H1 (cell line): ENCODE results near the gene WWC1. TPM values are rescaled to one million over a fixed set of nuclear protein-coding genes. Genes with fewer than 3 reads are reported as not detected.

Experiments used
- CTCF ChIA-PET: fragments of 300-600 bp; sonication (Branson Sonifier 250); formaldehyde crosslinking; loops from one replicate; lab custom pipeline; 2021; ENCODE audit not compliant: partially characterized antibody; lab: Charles Lee
- POLR2A ChIA-PET: fragments of 300-600 bp; sonication (Branson Sonifier 250); formaldehyde crosslinking; loops from one replicate; lab custom pipeline; 2021; ENCODE audit warnings: inconsistent platforms; ENCODE audit not compliant: partially characterized antibody; lab: Charles Lee
- DNase-seq, 2 experiments: peaks; one replicate each; pipeline versions ENCODE4 v3.0.0 to v3.0.0-alpha.2; 2010 to 2022; ENCODE audit warnings: low spot score in 2 of 2, low read depth in 1 of 2, mixed read lengths in 1 of 2
- FAIRE-seq: peaks from 2 replicates; lab custom pipeline; 2011; peaks lifted over from hg19 to GRCh38; lab: Jason Lieb, UNC
- H2AFZ ChIP-seq: 2 replicates; pipeline ENCODE4 v1.8.1; 2012; ENCODE audit warnings: low read length, inconsistent platforms
- H2AK5ac ChIP-seq: 2 replicates; pipeline ENCODE4 v1.6.1; 2013; ENCODE audit warnings: low read depth, low read length
- H2BK120ac ChIP-seq: replicated peaks from 2 replicates; pipeline ENCODE3; 2013; ENCODE audit warnings: low read depth, low read length, inconsistent platforms
- H2BK12ac ChIP-seq: 2 replicates; pipeline ENCODE4 v1.6.1; 2013; ENCODE audit warnings: low read depth, low read length
- H2BK15ac ChIP-seq: 2 replicates; pipeline ENCODE4 v1.6.1; 2013; ENCODE audit warnings: low read length
- H2BK20ac ChIP-seq: 2 replicates; pipeline ENCODE4 v1.6.1; 2013; ENCODE audit warnings: low read length
- H2BK5ac ChIP-seq: 2 replicates; pipeline ENCODE4 v1.6.1; 2013; ENCODE audit warnings: low read depth, low read length
- H3K14ac ChIP-seq: 2 replicates; pipeline ENCODE4 v1.6.1; 2013; ENCODE audit warnings: inconsistent platforms; ENCODE audit not compliant: insufficient read length
- H3K18ac ChIP-seq: 2 replicates; pipeline ENCODE4 v1.6.1; 2013; ENCODE audit warnings: low read length; ENCODE audit errors: extremely low read depth
- H3K23ac ChIP-seq: 2 replicates; pipeline ENCODE4 v1.6.1; 2013; ENCODE audit warnings: inconsistent platforms; ENCODE audit not compliant: insufficient read length
- H3K23me2 ChIP-seq: 2 replicates; pipeline ENCODE4 v1.6.1; 2013; ENCODE audit warnings: low read depth, low read length
- H3K27ac ChIP-seq: 2 replicates; pipeline ENCODE4 v1.6.1; 2011; ENCODE audit warnings: low read depth, low read length, inconsistent platforms
- H3K27me3 ChIP-seq, 4 experiments: replicated peaks in 1 of 4; 1 replicate in 1 of 4; 2 replicates in 3 of 4; pipeline versions ENCODE4 v1.6.1 to v1.8.1; 2011 to 2013; ENCODE audit warnings: low read length in 3 of 4, mild to moderate bottlenecking in 3 of 4, inconsistent platforms in 2 of 4, mixed read lengths in 2 of 4, moderate library complexity in 1 of 4; ENCODE audit not compliant: control insufficient read depth in 3 of 4, insufficient read depth in 3 of 4; ENCODE audit errors: extremely low read depth in 1 of 4
- H3K36me3 ChIP-seq, 4 experiments: 2 replicates each; pipeline versions ENCODE4 v1.6.1 to v1.8.1; 2011 to 2013; ENCODE audit warnings: mild to moderate bottlenecking in 4 of 4, low read length in 3 of 4, moderate library complexity in 2 of 4, control low read depth in 1 of 4, inconsistent platforms in 1 of 4; ENCODE audit not compliant: insufficient read depth in 4 of 4, control insufficient read depth in 2 of 4
- H3K4ac ChIP-seq: replicated peaks from 2 replicates; pipeline ENCODE3; 2013; ENCODE audit warnings: low read length, low read depth, mixed read lengths, inconsistent platforms; ENCODE audit not compliant: insufficient read length
- H3K4me1 ChIP-seq, 4 experiments: replicated peaks in 1 of 4; 1 replicate in 1 of 4; 2 replicates in 3 of 4; pipeline versions ENCODE4 v1.6.1 to v1.8.1; 2011 to 2013; ENCODE audit warnings: low read length in 3 of 4, inconsistent platforms in 2 of 4, mixed read lengths in 1 of 4; ENCODE audit not compliant: insufficient read depth in 4 of 4, control insufficient read depth in 3 of 4
- H3K4me2 ChIP-seq, 2 experiments: 2 replicates each; pipeline versions ENCODE4 v1.6.1 to v1.8.1; 2011 to 2013; ENCODE audit warnings: low read depth in 2 of 2, low read length in 2 of 2, control low read depth in 1 of 2, inconsistent platforms in 1 of 2, mild to moderate bottlenecking in 1 of 2; ENCODE audit not compliant: insufficient read depth in 1 of 2
- H3K4me3 ChIP-seq, 4 experiments: fragments of 200-600, 300-600 bp in 1 of 4; sonication (generic), shearing (Covaris generic), sonication (Bioruptor Twin) in 1 of 4; 2 replicates each; pipeline versions ENCODE4 v1.5.1 to v1.8.1; 2011 to 2016; ENCODE audit warnings: low read length in 4 of 4, low read depth in 3 of 4, control low read depth in 2 of 4, inconsistent platforms in 2 of 4, mild to moderate bottlenecking in 2 of 4, mixed read lengths in 1 of 4, moderate library complexity in 1 of 4; ENCODE audit not compliant: insufficient read depth in 2 of 4; ENCODE audit errors: extremely low read depth in 1 of 4
- H3K56ac ChIP-seq: replicated peaks from 2 replicates; pipeline ENCODE3; 2013; ENCODE audit warnings: low read depth, mild to moderate bottlenecking, mixed read lengths, low read length, inconsistent platforms; ENCODE audit not compliant: insufficient read length
- H3K79me1 ChIP-seq: 2 replicates; pipeline ENCODE4 v1.6.1; 2013; ENCODE audit warnings: low read depth, low read length, control low read depth
- H3K79me2 ChIP-seq, 2 experiments: 2 replicates each; pipeline versions ENCODE4 v1.6.1 to v1.8.1; 2012 to 2013; ENCODE audit warnings: low read length in 2 of 2, mild to moderate bottlenecking in 2 of 2, inconsistent platforms in 1 of 2; ENCODE audit not compliant: insufficient read depth in 2 of 2, control insufficient read depth in 1 of 2
- H3K9ac ChIP-seq, 4 experiments: replicated peaks in 1 of 4; 1 replicate in 1 of 4; 2 replicates in 3 of 4; pipeline versions ENCODE4 v1.6.1 to v1.8.1; 2011 to 2013; ENCODE audit warnings: low read depth in 3 of 4, low read length in 3 of 4, control low read depth in 2 of 4, mild to moderate bottlenecking in 2 of 4, moderate library complexity in 2 of 4, inconsistent platforms in 1 of 4; ENCODE audit errors: extremely low read depth in 1 of 4
- H3K9me3 ChIP-seq, 2 experiments: 2 replicates each; pipeline versions ENCODE4 v1.6.1 to v1.8.1; 2012 to 2013; ENCODE audit warnings: mild to moderate bottlenecking in 2 of 2, moderate library complexity in 2 of 2, control low read depth in 1 of 2, inconsistent platforms in 1 of 2, low read depth in 1 of 2, low read length in 1 of 2, mixed read lengths in 1 of 2; ENCODE audit not compliant: insufficient read depth in 2 of 2
- H4K20me1 ChIP-seq, 2 experiments: replicated peaks in 1 of 2; 2 replicates each; pipeline versions ENCODE3 to v1.8.1; 2011 to 2013; ENCODE audit warnings: inconsistent platforms in 2 of 2, low read length in 2 of 2, mild to moderate bottlenecking in 1 of 2; ENCODE audit not compliant: insufficient read depth in 2 of 2, control insufficient read depth in 1 of 2
- H4K5ac ChIP-seq: 2 replicates; pipeline ENCODE4 v1.6.1; 2013; ENCODE audit warnings: low read length, low read depth, mixed read lengths, inconsistent platforms; ENCODE audit not compliant: insufficient read length
- H4K8ac ChIP-seq: 2 replicates; pipeline ENCODE4 v1.8.0; 2013; ENCODE audit warnings: mild to moderate bottlenecking, moderate library complexity, low read length, inconsistent platforms; ENCODE audit not compliant: insufficient read depth; ENCODE audit errors: extremely low read depth
- H4K91ac ChIP-seq: replicated peaks from 2 replicates; pipeline ENCODE3; 2013; ENCODE audit warnings: low read length, mixed read lengths, inconsistent platforms; ENCODE audit not compliant: insufficient read length
- WGBS, 2 experiments: shearing (Covaris generic) in 1 of 2; methylation state at CpG; one replicate each; pipeline versions ENCODE4 v1.1.6 to v1.1.7; 2013 to 2015; ENCODE audit warnings: low lambda C conversion rate in 2 of 2, mixed read lengths in 2 of 2, inconsistent platforms in 1 of 2, low coverage in 1 of 2, missing lambda C conversion rate in 1 of 2; ENCODE audit not compliant: insufficient replicate concordance in 2 of 2, insufficient coverage in 1 of 2, insufficient read length in 1 of 2; ENCODE audit errors: extremely low coverage in 1 of 2, missing lambda C conversion rate in 1 of 2; 5-methylcytosine and 5-hydroxymethylcytosine counted together
- polyA plus RNA-seq, 7 experiments: library from polyadenylated mRNA; depleted of rRNA in 3 of 7; stranded (reverse) in 5 of 7; unstranded in 2 of 7; fragments of >200 nt in 5 of 7; fragments of 200-250 nt in 2 of 7; gene quantifications; 1 replicate in 5 of 7; 2 replicates in 1 of 7; 4 replicates in 1 of 7; pipeline versions ENCODE4 v1.2.1 to v1.2.3, GENCODE V29; 2011 to 2013; ENCODE audit warnings: missing spikeins in 2 of 7, mixed read lengths in 2 of 7
- total RNA-seq: library from RNA; stranded (reverse); fragmentation: NEBNext Ultra II Directional; extraction: Animal tissue kit (Norgen Biotek cat#: 25700); gene quantifications from 2 replicates; pipeline ENCODE4 v1.2.1, GENCODE V29; 2021

The WWC1 gene
- total and polyA plus RNA-seq, 2 of the 8 experiments (the other 6 are each of a cell fraction or from before 2014, with no cell fraction given): 16.4 to 41.1 TPM

- peaks cover 2% of the 10 kb centered on the region; the same call in 1 of the 2 replicates for H3K23me2 ChIP-seq
- H3K4me2 ChIP-seq: no peak overlapping the region
- no peak overlapping the region for H4K91ac ChIP-seq
- no peak overlapping the region for H2BK5ac ChIP-seq
- H3K4me1 ChIP-seq: peaks cover 0 to 3% (median 0%) of the 10 kb centered on the region in 4 experiments; a peak in 1 of 7 replicates
- H3K9ac ChIP-seq: no peak overlapping the region
- H4K20me1 ChIP-seq: no peaks in the 10 kb centered on the region
- no peak overlapping the region for H2BK15ac ChIP-seq
- H3K18ac ChIP-seq: no peak overlapping the region
- H3K9me3 ChIP-seq: no peaks in the 10 kb centered on the region
- H2AK5ac ChIP-seq: no peak overlapping the region
- H4K5ac ChIP-seq: no peak overlapping the region
- no peak overlapping the region for H2AFZ ChIP-seq
- no peak overlapping the region for H3K4ac ChIP-seq
- FAIRE-seq: no peak
- H3K23ac ChIP-seq: no peak overlapping the region
- ChIA-PET POLR2A (no interaction called here), CTCF (interaction anchor here (0.6 to 0.9 kb wide), 4 partner anchors 26 to 163 kb away, joined by 3 to 5 read pairs (median 4); no protein-coding TSS in a partner anchor)
- 95% methylated on average over 12 of the region's 13 CpGs; no CpG with 5 or more reads in 1 of the 2 experiments for whole genome bisulfite sequencing, 2 experiments
- no peak overlapping the region for H3K4me3 ChIP-seq
- H2BK120ac ChIP-seq: no peak overlapping the region
- no peak overlapping the region for H2BK12ac ChIP-seq
- H3K27ac ChIP-seq: no peak overlapping the region
- H2BK20ac ChIP-seq: no peak overlapping the region
- H3K14ac ChIP-seq: no peak overlapping the region
- H4K8ac ChIP-seq: no peak overlapping the region
- no peaks in the 10 kb centered on the region for H3K79me2 ChIP-seq
- no peaks in the 10 kb centered on the region; the same call in 1 of the 2 replicates for H3K79me1 ChIP-seq
- H3K56ac ChIP-seq: no peak overlapping the region
- H3K36me3 ChIP-seq: no peaks in the 10 kb centered on the region
- peaks cover 0 to 10% (median 7%) of the 10 kb centered on the region in 4 experiments; a peak in 6 of 7 replicates for H3K27me3 ChIP-seq
- DNase-seq: no peak
These were observed 46.4 kb upstream of the WWC1 start for GRCh38 chr5:168244838-168245559.
